GM12891 (cell line): ENCODE measurements around the gene AFG3L2.
"Not testable (repeated sequence)": the region's sequence is repeated elsewhere in the genome, so short reads cannot be mapped to it uniquely, and the experiment has no call there.

Experiments
- DNase-seq: peaks from one replicate; pipeline ENCODE4 v3.0.0; 2011; ENCODE audit warnings: low spot score; ENCODE audit not compliant: insufficient read length
- FAIRE-seq: peaks from 2 replicates; lab custom pipeline; 2011; peaks lifted over from hg19 to GRCh38; lab: Jason Lieb, UNC
- PAX5 ChIP-seq: IDR thresholded peaks from 2 replicates; pipeline ENCODE4 v1.6.1; 2011; ENCODE audit warnings: low read length, moderate library complexity, mild to moderate bottlenecking; ENCODE audit not compliant: insufficient read depth, severe bottlenecking
- POLR2A ChIP-seq: IDR thresholded peaks from 2 replicates; pipeline ENCODE4 v1.6.1; 2011; ENCODE audit warnings: low read depth, low read length, control low read depth
- POLR2AphosphoS5 ChIP-seq: IDR thresholded peaks from 2 replicates; pipeline ENCODE4 v1.6.1; 2011; ENCODE audit warnings: low read depth, low read length, control low read depth
- POU2F2 ChIP-seq: IDR thresholded peaks from 2 replicates; pipeline ENCODE4 v1.6.1; 2011; ENCODE audit warnings: low read depth, mild to moderate bottlenecking, control low read depth, low read length, moderate library complexity
- SPI1 ChIP-seq: IDR thresholded peaks from 2 replicates; pipeline ENCODE4 v1.6.1; 2011; ENCODE audit warnings: low read depth, low read length, control low read depth
- TAF1 ChIP-seq: IDR thresholded peaks from 2 replicates; pipeline ENCODE4 v1.6.1; 2011; ENCODE audit warnings: low read depth, low read length, control low read depth

The AFG3L2 gene

DNA sequence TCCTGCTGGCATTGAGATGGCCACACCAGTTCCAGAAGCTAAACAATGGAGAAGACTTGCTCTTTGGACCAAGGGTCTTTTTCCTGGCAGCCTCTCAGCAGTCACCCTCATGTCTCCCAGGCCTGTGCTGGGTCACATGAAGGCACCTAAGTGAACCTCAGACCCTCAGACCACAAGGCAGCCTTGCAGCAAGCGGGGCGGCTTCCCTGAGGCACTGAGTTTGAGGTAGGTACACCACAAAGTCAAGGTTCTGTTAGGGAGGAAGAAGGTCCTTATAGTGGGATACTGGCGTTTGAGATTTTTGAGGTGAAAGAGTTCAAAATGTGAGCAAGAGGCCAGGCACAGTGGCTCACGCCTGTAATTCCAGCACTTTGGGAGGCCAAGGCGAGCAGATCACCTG is 22.2 kb upstream of the AFG3L2 start:
- DNase-seq (no peak), FAIRE-seq (no peak)
- TF ChIP-seq POLR2AphosphoS5 (no peak), SPI1 (no peak), POLR2A (no peak), POU2F2 (no peak), PAX5 (no peak), TAF1 (no peak)

DNA sequence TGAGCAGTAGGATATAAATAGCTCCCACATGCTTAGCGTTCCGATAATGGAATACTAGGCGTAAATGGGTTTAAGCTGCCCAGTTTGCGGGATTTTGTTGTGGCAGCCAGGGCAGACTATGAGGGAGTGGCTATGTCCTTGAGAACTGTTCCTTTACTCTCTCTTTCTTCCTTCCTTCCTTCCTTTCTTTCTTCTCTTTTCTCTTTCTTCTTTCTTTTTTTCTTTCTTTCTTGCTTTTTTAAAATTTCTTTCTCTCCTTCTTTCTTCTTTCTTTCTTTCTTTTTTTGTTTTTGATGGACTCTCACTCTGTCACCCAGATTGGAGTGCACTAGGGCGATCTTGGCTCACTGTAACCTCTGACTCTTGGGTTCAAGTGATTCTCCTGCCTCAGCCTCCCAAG is 21.6 kb upstream of the AFG3L2 start:
- FAIRE-seq (no peak), DNase-seq (no peak)
- no peak for TF ChIP-seq POLR2A
- no peak for TF ChIP-seq POLR2AphosphoS5
- TF ChIP-seq SPI1 = no peak
- no peak for TF ChIP-seq POU2F2
- no peak for TF ChIP-seq PAX5
- no peak for TF ChIP-seq TAF1

DNA sequence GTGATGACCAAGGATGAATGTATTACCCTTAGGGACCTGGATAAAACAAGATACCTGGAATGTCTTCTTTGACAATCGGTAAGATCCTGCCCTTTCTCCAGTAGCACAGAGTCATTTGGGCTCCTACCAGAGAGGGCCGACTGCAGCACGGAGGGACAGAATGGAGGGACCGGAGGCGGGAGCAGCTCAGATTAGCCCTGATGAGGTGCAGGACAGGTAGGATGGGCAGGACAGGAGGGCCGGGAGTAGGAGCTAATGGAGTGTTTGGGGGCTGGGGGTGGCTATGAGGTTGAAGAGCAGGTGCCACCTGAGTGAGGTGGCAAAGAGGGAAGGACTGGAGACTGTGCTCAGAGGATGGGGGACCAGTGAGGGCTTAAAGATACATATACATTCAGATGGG is 20.8 kb upstream of the AFG3L2 start:
- no peak for DNase-seq
- FAIRE-seq = no peak
- TF ChIP-seq POLR2AphosphoS5 = no peak
- no peak for TF ChIP-seq SPI1
- no peak for TF ChIP-seq POU2F2
- TF ChIP-seq TAF1 = no peak
- no peak for TF ChIP-seq PAX5
- no peak for TF ChIP-seq POLR2A

DNA sequence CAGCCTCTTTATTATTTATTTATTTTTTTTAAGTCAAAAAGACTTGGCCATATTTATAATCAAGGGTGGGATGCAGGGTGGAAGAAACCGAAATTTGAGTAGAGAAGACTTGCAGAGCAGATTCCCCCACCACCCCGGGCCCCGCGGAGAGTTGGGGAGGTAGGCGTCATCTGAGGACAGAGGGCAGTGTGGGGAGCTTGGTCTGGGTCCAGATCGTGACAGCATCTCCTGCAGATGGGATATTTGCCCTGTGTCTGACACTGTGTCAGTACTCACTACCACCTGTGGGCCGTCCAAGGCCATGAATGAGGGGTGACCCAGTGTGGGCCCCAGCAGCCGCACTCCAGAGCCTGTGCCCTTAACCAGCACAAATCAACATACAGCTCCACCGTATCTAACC is 20.2 kb upstream of the AFG3L2 start:
- no peak for TF ChIP-seq POU2F2
- TF ChIP-seq TAF1 = no peak
- no peak for TF ChIP-seq PAX5
- no peak for TF ChIP-seq SPI1
- TF ChIP-seq POLR2A = no peak
- TF ChIP-seq POLR2AphosphoS5 = no peak
- FAIRE-seq = no peak
- no peak for DNase-seq

DNA sequence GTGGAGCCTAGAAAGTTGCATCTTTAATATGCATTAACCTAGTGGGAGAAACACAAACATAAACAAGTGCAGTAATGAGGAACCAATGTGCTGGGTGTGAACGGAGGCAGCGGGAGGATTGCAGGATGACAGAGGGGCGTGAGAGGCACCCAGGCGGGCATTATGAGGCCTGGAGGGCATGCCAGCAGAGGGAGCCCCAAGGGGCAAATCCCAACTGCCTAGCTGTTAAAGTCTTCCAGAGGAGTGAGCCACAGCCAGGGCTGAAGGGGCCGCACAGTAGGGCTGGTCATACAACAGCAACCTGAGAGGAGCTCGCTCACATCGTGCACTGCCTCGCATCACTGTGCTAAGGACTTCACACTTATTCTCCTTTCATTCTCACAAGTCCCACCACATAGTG is 17.4 kb upstream of the AFG3L2 start:
- DNase-seq = no peak
- TF ChIP-seq POLR2AphosphoS5 (no peak), POU2F2 (no peak), TAF1 (no peak), SPI1 (no peak), PAX5 (no peak)

DNA sequence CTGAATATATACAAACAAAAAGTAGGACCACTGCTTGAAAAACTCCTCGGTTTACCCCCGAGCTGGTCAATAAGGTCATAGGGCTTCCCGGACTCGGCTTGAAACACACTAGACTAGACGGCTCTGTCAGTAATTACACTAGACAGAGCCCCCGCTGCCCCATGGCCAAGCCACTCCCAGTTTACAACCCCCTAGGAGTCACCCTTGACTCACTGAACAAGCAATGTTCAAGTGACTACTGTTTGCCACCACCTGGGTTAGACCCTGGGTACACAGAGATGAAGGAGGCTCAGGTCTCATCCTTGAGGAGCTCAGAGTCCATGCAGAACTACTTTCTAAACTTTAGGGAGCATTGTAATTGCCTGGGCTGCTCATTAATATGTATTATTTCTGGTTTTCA is 17.0 kb upstream of the AFG3L2 start:
- FAIRE-seq = no peak
- DNase-seq = no peak
- no peak for TF ChIP-seq POLR2A
- no peak for TF ChIP-seq TAF1
- no peak for TF ChIP-seq POU2F2
- no peak for TF ChIP-seq POLR2AphosphoS5
- TF ChIP-seq SPI1 = no peak
- no peak for TF ChIP-seq PAX5

More for the DNA sequence above, 17.4 kb upstream of the AFG3L2 start:
- FAIRE-seq = no peak

DNA sequence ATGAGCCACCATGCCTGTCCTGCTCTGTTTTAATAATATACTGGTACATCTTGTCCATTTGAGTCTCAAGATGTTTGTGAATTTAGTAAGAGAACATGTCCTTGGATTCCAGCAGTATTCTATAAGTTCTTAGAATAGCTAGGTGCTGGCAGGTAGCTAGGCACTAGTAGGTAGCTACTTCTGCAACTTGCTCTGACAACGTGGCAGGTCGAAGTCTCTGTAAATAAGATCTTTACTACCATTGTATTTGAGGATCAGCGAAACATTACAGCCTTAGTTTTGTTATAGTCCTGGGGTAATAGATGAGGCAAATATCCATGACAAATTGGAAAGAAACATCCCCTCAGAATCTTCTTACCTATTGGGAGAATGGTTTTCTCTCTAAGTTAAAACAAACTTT is 16.5 kb upstream of the AFG3L2 start:
- no peak for DNase-seq
- FAIRE-seq = no peak
- TF ChIP-seq TAF1 (no peak), POU2F2 (no peak), PAX5 (no peak), POLR2A (no peak), POLR2AphosphoS5 (no peak), SPI1 (no peak)

DNA sequence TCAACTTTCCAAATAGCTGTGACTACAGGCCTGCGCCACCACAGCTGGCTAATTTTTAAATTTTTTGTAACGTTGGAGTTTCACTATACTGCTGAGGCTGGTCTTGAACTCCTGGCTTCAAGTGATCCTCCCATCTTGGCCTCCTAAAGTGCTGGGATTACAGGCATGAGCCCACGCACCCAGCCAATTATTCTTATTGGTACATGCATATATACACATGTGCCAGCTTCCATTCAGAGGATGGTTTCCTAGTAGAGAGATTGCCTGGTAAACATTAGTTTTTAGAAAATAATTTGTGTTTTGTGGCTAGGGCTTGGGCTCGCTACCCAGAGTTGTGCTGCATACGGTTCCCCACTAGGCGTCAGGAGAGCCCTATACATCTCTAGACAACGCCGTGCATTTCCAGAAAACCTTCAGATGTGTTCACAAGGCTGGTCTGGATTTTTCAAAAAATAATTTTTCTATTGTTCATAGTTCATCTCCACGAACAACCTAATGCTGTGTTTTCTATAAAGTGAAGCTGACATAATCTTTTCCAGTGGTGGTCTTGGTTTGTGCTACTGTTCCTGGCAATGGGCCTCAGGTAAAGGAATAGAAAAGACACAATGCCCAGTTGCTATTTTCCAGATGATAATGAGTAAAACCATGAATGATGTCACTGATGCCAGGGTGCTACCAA is 14.6 kb upstream of the AFG3L2 start:
- DNase-seq (peak; percentile 44), FAIRE-seq (peak; percentile 38)
- TF ChIP-seq TAF1 = no peak
- no peak for TF ChIP-seq POLR2AphosphoS5
- TF ChIP-seq POU2F2 = no peak
- TF ChIP-seq PAX5 = no peak
- TF ChIP-seq POLR2A = no peak
- TF ChIP-seq SPI1 = no peak

DNA sequence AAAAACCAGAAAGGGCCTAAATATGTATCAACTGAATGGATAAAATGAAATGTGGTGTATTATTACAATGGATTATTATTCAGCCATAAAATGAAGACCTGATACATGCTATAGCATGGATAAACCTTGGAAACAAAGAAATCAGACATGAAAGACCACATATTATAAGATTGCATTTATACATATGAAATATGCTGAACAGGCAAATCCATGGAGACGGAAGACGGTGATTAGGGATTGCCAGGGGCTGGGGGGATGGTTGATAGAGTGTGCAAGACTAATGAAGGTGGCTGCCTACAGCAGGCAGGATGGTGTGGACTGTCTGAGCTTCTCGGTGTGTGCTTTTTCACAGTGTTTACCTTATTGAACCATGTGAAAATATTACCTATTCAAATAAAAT is 11.4 kb upstream of the AFG3L2 start:
- no peak for FAIRE-seq
- TF ChIP-seq POLR2A (no peak), SPI1 (no peak), POU2F2 (no peak), POLR2AphosphoS5 (no peak), PAX5 (no peak), TAF1 (no peak)
- DNase-seq = no peak

DNA sequence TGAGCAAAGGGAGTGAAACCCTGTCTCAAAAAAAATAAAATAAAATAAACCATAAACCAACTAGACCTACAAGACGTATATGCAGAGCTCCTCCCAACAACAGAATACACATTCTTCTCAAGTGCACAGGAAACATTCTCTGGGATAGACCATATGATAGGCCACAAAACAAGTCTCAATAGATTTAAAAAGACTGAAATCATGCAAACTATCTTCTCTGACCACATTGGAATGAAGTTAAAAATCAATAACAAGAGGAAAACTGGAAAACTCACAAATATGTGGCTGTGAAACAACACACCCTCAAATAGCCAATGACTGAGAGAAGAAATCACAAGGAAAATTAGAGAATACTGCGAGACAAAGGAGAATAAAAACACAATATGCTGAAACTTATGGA is 7.2 kb upstream of the AFG3L2 start:
- DNase-seq (no peak), FAIRE-seq (no peak)
- TF ChIP-seq POU2F2 = no peak
- TF ChIP-seq SPI1 = no peak
- TF ChIP-seq TAF1 = no peak
- no peak for TF ChIP-seq POLR2AphosphoS5
- TF ChIP-seq PAX5 = no peak
- TF ChIP-seq POLR2A = no peak

DNA sequence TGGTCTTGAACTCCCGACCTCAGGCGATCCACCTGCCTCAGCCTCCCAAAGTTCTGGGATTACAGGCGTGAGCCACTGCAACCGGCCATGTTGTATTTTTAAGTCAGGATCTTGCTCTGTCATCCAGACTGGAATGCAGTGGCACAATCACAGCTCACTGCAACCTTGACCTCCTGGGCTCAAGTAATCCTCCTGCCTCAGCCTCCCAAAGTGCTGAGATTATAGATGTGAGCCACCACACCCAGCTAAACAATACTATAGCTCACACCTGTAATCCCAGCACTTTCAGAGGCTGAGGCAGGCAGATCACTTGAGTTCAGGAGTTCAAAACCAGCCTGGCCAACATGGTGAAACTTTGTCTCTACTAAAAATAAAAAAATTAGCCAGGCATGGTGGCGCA is 6.7 kb upstream of the AFG3L2 start:
- DNase-seq, FAIRE-seq: not testable (repeated sequence)

DNA sequence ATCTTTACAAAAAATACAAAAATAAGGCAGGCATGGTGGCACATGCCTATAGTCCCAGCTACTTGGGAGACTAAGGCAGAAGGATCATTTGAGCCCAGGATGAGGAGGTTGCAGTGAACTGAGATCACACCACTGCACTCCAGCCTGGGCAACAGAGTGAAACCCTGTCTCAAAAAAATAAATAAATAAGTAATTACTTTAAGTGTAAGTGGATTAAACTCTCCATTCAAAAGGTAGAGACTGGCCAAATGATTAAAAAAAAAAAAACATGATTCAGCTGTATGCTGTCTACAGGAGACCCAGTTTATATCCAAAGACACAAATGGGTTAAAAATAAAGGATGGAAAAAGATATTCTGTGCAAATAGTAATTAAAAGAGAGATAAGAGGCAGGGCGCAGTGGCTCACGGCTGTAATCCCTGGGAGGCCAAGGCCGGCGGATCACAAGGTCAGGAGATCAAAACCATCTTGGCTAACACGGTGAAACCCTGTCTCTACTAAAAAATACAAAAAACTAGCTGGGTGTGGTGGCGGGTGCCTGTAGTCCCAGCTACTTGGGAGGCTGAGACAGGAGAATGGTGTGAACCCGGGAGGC is 5.3 kb upstream of the AFG3L2 start:
- not testable (repeated sequence) for DNase-seq, FAIRE-seq

DNA sequence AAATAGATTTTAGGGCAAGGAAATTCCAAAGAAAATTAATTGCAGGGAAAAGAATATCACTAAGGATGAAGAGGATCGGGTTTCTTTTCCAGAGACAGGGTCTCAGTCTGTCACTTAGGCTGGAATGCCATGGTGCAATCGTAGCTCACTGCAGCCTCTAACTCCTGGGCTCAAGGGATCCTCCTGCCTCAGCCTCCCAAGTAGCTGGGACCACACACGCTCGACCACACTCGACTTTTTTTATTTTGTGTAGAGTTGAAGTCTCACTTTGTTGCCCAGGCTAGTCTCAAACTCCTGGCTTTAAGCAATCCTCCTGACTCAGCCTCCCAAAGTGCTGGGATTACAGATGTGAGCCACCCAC is 1.2 kb upstream of the AFG3L2 start:
- not testable (repeated sequence) for FAIRE-seq, DNase-seq
